Activated naive CD4-positive, alpha-beta T cell (primary cell): ENCODE measurements around the gene RBBP8NL.

Experiments
- DNase-seq, 4 experiments: peaks; one replicate each; lab custom pipeline; 2025; lab: John Stamatoyannopoulos, UW

Gene RBBP8NL

GRCh38 chr20:62427172-62428001 lies at the start of gene RBBP8NL:
TSS of gene RBBP8NL (minus strand) at chr20:62427539. CDS start at chr20:62419647, 7,892 bp downstream.
- DNase-seq, result no peak

DNA sequence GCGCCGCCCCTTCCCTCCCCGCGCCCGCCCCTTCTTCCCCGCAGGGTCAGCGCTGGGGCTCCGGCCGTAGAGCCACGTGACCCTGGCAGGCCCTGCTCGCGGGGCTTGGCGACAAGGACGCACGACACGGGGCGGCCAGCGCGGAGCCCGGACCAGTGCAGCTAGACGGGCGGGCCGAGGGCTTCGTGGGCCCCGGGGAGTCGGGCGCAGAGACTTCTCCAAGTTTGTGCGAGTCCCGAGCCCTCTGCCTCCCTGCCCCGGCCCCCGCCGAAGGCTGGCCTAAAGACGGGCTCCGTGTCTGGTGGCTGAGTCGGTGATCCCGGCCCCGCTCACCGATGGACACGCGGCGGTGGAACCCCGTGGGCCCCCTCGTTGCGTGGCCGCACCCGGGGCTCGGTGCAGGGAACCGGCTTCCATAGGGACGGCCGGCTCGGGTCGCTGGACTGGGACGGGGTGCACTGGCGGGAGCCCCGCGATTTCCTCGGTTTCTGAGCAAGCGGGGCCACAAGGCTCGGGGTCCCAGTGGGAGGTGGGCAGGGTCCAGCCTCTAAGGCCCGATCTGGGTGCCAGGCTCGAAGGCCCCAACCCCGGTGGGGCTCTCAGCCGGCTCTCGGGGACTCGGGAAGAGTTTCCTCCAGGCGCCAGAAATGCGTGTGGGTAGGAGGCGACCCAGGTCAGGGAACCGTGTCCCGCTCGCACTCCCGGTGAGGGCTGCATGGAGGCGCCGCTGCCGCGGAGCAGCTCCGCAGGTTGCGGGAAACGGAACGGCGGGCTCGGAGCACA lies 48.9 kb upstream of the RBBP8NL start:
- DNase-seq, result no peak

- no peak for DNase-seq
Observed at GRCh38 chr20:62475772-62476055, 48.4 kb upstream of the RBBP8NL start, which contains the start of gene GATA5. TSS of gene GATA5 (minus strand) at chr20:62475995. CDS start at chr20:62475521, 474 bp downstream.

DNA sequence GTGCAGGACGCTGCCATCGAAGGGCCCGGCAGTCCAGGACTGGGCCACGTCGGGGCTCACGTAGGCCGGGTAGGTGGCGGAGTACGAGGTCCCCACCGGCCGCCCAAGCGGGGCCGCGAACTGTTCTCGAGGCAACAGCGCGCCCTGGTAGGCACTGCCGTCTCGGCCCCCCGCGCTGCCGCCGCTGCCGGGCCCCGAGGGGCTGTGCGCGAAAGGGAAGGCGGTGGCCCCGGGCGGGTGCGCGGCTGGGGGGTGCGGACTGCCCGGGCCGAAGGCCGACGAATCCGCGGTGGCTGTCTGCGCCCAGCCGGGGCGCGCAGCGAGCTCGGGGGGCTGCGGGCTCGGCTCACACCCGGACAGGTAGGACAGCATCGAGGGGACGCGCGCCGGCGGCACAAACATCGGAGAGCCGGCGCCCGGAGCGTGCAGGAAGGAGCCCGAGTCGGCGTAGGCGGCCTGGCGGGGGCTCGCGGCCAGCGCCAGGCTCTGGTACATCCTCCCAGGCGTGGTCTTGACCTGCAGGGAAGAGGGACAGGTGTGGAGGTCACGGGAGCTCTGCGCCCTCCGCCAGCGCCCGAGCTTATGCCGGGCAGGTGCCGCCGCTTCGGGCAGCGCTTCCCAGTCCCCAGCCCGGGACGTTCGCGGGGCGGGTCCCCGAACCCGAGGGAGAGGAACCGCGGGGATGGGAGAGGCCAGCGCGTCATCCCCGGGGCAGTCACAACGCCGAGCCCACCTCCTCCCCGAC lies 47.9 kb upstream of the RBBP8NL start:
- no peak for DNase-seq

- DNase-seq, result no peak
Observed at GRCh38 chr20:62474604-62475026, 47.3 kb upstream of the RBBP8NL start.

GRCh38 chr20:62473717-62474603 lies 46.6 kb upstream of the RBBP8NL start:
- no peak for DNase-seq

DNA sequence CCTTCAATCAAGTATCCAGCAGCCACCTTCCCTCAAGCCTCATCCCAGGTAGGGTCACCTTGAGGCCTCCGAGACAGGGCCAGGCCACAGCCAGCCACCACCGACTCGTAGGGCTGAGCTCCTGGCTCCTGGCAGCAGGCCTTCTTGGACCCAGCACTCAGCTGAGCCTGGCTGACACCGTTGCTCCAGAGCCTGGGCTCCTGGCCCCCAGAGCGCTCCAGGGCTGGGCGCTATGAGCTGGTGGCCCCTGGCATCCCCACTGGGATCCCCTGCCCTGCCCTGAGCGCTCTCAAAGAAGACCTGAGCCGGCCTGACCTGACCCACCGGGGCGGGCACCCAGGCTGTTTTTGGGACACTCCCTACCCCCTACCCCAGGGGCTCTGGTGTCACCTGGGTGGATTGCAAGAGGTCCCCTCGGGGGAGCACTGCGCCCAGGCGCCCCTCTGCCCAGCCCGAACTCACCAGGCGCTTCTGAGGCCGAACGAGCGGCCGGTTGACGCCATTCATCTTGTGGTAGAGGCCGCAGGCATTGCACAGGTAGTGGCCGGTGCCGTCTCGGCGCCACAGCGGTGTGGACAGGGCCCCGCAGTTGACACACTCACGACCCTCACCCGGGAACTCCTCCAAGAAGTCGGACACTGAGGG lies 45.7 kb upstream of the RBBP8NL start:
- no peak for DNase-seq

- DNase-seq, result no peak
Observed at GRCh38 chr20:62472138-62472940, 45.0 kb upstream of the RBBP8NL start.

DNA sequence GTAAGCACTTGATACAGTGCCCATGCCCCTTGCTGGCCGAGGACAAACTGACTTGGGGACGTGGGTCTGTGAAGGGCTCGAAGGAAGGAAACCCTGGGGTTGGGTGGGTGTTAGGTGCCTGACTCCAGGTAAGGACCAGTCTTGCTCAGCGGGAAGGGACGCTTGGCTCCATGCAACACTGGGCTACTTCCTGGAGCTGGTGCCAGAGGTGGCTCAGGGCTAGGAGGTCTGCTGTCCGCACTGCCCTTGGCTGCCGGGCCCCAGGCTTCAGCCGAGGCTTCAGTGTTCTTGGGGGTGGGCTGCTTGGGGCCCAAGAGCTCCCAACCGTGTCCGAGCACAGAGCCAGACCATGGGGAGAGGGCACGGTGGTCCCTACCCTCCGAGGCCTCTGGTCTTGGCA lies 43.1 kb upstream of the RBBP8NL start:
- DNase-seq, result no peak

GRCh38 chr20:62470001-62470400 lies 42.7 kb upstream of the RBBP8NL start:
- no peak for DNase-seq

- no peak for DNase-seq
Observed at GRCh38 chr20:62469352-62469751, 42.0 kb upstream of the RBBP8NL start.

GRCh38 chr20:62466806-62467537 lies 39.6 kb upstream of the RBBP8NL start:
- no peak for DNase-seq

DNA sequence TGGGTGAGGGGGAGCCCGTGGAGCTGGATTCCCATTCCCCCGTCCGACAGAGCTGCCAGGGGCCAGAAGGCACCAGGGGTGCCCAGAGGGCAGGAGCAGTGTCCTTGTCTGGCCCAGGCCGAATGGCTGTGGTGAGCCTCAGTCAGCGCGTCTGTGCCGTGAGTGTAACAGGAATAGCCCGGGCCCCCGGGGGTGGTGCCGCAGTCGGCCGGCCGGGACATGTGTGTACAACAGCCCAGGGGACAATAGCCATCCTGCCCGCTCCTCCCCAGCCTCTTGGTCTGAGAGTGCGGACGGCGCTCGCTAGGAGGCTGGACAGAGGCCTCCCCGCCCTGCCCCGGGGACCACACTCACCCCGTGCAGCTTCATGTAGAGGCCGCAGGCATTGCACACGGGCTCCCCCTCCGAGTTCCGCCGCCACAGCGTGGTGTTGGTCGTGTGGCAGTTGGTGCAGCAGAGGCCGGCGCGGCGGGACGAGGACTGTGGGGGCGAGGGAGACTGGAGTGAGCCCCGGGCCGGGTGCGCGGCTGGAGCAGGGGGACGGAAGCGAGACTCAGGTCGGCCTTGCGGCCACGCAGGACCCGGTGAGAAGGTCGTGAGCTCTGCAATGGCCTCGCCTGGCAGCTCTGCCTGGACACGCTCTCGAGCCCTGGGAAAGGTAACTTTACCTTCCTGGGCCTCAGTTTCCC lies 38.9 kb upstream of the RBBP8NL start:
- DNase-seq, result no peak

DNA sequence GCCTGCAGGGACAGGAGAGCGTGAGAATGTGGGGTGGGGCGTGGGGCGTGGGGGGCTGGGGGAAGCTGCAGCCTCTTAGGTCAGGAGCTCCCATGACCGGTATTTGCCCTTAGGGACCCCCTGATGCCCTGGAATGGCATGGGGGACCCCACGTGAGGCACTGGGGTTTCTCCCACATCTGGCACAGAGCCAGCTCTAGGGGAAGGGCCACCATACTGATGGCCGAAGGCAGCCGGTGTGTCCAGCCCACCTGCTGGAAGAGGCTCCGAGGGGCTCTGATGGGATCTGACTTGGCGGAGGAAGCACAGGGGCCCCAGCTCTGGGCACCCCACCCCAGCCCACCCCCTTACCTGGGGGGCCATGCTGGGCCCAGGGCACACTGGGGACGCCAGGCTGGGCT lies 37.7 kb upstream of the RBBP8NL start:
- DNase-seq, result no peak

- no peak for DNase-seq
Observed at GRCh38 chr20:62464425-62464770, 37.1 kb upstream of the RBBP8NL start.

GRCh38 chr20:62463651-62464424 lies 36.5 kb upstream of the RBBP8NL start:
- no peak for DNase-seq

DNA sequence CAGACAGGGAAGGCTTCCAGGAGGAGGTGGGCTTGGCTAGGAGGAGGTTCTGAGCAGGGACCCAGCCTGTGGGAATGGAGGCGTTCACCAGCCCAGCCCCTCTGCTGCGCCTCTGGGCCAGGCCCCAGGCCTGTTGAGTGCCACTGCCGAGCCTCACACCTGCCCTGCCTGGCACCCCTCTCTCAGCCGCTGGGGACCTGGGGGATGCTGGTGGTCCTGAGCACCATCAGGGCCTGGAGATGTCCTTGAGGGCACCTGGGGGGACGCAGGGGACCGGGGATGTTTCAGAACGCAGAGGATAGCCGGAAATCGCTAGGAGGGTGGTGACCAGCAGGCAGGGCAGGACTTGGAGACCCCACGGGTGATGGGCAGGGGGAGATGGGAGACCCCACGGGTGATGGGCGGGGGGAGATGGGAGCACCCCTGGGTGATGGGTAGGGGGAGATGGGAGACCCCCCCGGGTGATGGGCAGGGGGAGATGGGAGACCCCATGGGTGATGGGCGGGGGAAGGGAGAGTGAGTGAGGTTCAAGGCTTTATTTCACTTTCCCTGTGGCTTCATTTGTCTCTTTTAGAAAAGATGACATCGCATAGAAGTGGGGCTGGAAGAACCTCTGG lies 35.7 kb upstream of the RBBP8NL start:
- no peak for DNase-seq

GRCh38 chr20:62461834-62462233 lies 34.5 kb upstream of the RBBP8NL start:
- DNase-seq, result no peak
